Gastroesophageal sphincter (tissue), 3 donors: ENCODE data around the gene MED8.

Experiments used
- POLR2A ChIP-seq, 2 donors: fragments of 450-650 bp; IDR thresholded peaks; one replicate each; pipeline ENCODE4 v1.6.1; 2017; ENCODE audit warnings: antibody characterized with exemption in 2 of 2, mild to moderate bottlenecking in 2 of 2, moderate library complexity in 1 of 2
- TF ChIP-seq, protein P1 (sequence below), 4 experiments: fragments of 200-600 bp in 2 of 4; fragments of 450-650 bp in 2 of 4; sonication (generic) in 1 of 4; IDR thresholded peaks; one replicate each; pipeline ENCODE4 v1.5.1; 2017 to 2019; ENCODE audit warnings: antibody characterized with exemption in 4 of 4, mild to moderate bottlenecking in 2 of 4, moderate library complexity in 2 of 4

- TF ChIP-seq, protein P1, sequence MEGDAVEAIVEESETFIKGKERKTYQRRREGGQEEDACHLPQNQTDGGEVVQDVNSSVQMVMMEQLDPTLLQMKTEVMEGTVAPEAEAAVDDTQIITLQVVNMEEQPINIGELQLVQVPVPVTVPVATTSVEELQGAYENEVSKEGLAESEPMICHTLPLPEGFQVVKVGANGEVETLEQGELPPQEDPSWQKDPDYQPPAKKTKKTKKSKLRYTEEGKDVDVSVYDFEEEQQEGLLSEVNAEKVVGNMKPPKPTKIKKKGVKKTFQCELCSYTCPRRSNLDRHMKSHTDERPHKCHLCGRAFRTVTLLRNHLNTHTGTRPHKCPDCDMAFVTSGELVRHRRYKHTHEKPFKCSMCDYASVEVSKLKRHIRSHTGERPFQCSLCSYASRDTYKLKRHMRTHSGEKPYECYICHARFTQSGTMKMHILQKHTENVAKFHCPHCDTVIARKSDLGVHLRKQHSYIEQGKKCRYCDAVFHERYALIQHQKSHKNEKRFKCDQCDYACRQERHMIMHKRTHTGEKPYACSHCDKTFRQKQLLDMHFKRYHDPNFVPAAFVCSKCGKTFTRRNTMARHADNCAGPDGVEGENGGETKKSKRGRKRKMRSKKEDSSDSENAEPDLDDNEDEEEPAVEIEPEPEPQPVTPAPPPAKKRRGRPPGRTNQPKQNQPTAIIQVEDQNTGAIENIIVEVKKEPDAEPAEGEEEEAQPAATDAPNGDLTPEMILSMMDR (IDR thresholded peaks at IDR 0.05) = no peak
- TF ChIP-seq POLR2A (IDR thresholded peaks at IDR 0.05) = no peak
These were observed 8.6 kb upstream of the MED8 start for GRCh38 chr1:43398227-43398626.
